PFSK-1 (cell line): Measurements from ENCODE around the gene MSI2.

Experiments
- FOXP2 ChIP-seq: optimal IDR thresholded peaks from 2 replicates; pipeline ENCODE3; 2011; ENCODE audit warnings: borderline replicate concordance, control low read depth, inconsistent platforms; ENCODE audit not compliant: insufficient read depth; ENCODE audit errors: extremely low read length, extremely low read depth
- POLR2AphosphoS5 ChIP-seq: IDR thresholded peaks from 2 replicates; pipeline ENCODE4 v1.6.1; 2012; ENCODE audit warnings: low read depth, mild to moderate bottlenecking, control low read depth, low read length, moderate library complexity
- SIN3A ChIP-seq: IDR thresholded peaks from 2 replicates; pipeline ENCODE4 v1.6.1; 2012; ENCODE audit warnings: mild to moderate bottlenecking, low read length, moderate library complexity, borderline replicate concordance; ENCODE audit not compliant: insufficient read depth
- TAF1 ChIP-seq: IDR thresholded peaks from 2 replicates; pipeline ENCODE4 v1.6.1; 2012; ENCODE audit warnings: low read length, control low read depth, borderline replicate concordance; ENCODE audit not compliant: insufficient read depth
- TF ChIP-seq, protein P1 (sequence below), 2 experiments: IDR thresholded peaks; 2 replicates each; pipeline versions ENCODE4 v1.6.1 to v1.8.0; 2011 to 2012; ENCODE audit warnings: low read depth in 2 of 2, low read length in 2 of 2, control low read depth in 1 of 2, inconsistent platforms in 1 of 2, mild to moderate bottlenecking in 1 of 2, moderate library complexity in 1 of 2; ENCODE audit not compliant: insufficient read depth in 1 of 2

DNA sequence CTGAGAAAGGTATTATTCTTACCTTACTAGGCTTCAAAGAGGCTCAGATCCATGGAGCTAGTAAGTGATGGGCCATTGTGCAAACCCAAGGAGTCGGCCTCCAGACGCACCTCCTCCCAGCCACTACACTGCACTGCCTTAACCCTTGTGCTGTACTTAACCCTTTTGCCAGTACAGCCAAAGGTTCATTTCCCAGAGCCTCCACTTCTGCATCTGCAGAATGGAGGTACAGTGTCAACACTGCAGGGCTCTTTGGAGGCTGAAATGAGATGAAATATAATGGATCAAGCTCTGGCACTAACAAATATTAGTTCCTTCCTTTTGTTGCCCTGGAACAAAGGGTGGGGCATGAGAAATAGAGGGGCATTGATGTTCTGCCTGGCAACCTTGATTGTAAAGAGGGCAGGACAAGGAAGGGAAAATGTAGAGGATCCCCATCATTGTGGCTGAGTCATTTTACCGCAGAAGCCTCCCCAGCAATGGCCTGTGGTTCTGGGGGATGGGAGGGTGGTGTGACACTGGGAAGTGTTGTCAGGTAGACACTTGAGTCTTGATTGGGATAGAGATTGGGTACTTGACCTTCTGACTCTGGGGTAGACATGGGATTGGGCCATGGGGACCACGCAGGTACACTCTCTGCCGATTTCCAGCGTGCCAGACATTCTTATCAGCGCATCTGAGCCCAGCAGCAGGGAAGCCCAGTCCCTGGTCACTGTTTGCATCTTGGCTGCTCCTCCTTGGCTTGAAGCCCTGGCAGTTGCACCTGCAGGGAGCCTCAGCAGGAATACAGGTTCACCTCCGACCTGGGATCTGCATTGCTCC, 84.0 kb downstream of the MSI2 start:
- TF ChIP-seq POLR2AphosphoS5 (no peak), TAF1 (no peak), SIN3A (no peak), FOXP2 (no peak)
- TF ChIP-seq, protein P1, sequence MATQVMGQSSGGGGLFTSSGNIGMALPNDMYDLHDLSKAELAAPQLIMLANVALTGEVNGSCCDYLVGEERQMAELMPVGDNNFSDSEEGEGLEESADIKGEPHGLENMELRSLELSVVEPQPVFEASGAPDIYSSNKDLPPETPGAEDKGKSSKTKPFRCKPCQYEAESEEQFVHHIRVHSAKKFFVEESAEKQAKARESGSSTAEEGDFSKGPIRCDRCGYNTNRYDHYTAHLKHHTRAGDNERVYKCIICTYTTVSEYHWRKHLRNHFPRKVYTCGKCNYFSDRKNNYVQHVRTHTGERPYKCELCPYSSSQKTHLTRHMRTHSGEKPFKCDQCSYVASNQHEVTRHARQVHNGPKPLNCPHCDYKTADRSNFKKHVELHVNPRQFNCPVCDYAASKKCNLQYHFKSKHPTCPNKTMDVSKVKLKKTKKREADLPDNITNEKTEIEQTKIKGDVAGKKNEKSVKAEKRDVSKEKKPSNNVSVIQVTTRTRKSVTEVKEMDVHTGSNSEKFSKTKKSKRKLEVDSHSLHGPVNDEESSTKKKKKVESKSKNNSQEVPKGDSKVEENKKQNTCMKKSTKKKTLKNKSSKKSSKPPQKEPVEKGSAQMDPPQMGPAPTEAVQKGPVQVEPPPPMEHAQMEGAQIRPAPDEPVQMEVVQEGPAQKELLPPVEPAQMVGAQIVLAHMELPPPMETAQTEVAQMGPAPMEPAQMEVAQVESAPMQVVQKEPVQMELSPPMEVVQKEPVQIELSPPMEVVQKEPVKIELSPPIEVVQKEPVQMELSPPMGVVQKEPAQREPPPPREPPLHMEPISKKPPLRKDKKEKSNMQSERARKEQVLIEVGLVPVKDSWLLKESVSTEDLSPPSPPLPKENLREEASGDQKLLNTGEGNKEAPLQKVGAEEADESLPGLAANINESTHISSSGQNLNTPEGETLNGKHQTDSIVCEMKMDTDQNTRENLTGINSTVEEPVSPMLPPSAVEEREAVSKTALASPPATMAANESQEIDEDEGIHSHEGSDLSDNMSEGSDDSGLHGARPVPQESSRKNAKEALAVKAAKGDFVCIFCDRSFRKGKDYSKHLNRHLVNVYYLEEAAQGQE (IDR thresholded peaks at IDR 0.05; ENCODE audit: insufficient read depth in 1 of 2, low read depth in 2 of 2, low read length in 2 of 2), result no peak
